ENCODE data around the gene SYT17.

SYT17 gene

DNA sequence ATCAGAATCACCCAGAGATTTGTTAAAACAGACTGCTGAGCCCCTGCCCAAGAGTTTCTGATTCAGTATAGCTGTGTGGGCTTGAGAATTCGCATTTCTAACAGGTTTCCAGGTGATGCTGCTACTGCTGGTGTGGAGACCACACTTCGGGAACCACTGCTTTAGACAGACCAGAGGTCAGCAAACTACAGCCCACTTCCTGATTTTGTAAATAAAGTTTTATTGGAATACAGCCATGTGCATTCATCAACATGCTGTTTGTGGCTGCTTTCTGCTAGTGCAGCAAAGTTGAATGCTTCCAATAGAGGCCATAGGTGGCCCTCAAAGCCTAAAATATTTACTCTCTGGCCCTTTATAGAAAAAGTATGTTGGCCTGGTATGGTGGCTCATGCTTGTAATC is 84.9 kb downstream of the SYT17 start:
- H3K18ac ChIP-seq (ENCODE audit: low read length), result no peak overlapping the region
- DNase-seq (ENCODE audit: low spot score), result no peak
- H4K8ac ChIP-seq (ENCODE audit: low read depth, low read length), result no peak overlapping the region
- no peak overlapping the region for H2AFZ ChIP-seq (ENCODE audit: low read length)
- H3K23ac ChIP-seq (ENCODE audit: low read depth, low read length, poor library complexity), result no peak overlapping the region
- no peaks in the 10 kb centered on the region for H3K36me3 ChIP-seq (replicated peaks in 1 of 2; ENCODE audit: control insufficient read depth in 2 of 2, insufficient read depth in 2 of 2, low read length in 2 of 2)
- no peak overlapping the region for H3K4me3 ChIP-seq (ENCODE audit: low read length in 2 of 2)
- H2BK120ac ChIP-seq (ENCODE audit: low read depth, low read length), result no peak overlapping the region
- H3K9ac ChIP-seq (ENCODE audit: low read depth, low read length, poor library complexity), result no peak overlapping the region
- H3K27ac ChIP-seq (replicated peaks; ENCODE audit: low read length), result no peak overlapping the region
- H2BK12ac ChIP-seq (ENCODE audit: low read length), result no peak overlapping the region
- no CpG with 5 or more reads among the region's 2 CpGs for WGBS, 2 donors (ENCODE audit: extremely low coverage in 2 of 2, insufficient read length in 2 of 2, insufficient replicate concordance in 1 of 2)
- H2BK15ac ChIP-seq (ENCODE audit: low read length), result no peak overlapping the region
- H4K91ac ChIP-seq (ENCODE audit: low read depth, low read length, poor library complexity), result no peak overlapping the region
- no peaks in the 10 kb centered on the region for H3K27me3 ChIP-seq (ENCODE audit: control insufficient read depth in 3 of 3, insufficient read depth in 3 of 3, low read depth in 1 of 3, low read length in 3 of 3)
- H3K14ac ChIP-seq (ENCODE audit: low read length), result no peak overlapping the region
- no peak overlapping the region for H3K4ac ChIP-seq (ENCODE audit: low read length)
- no peak overlapping the region for H2AK5ac ChIP-seq (ENCODE audit: low read depth, low read length)
- H3K4me2 ChIP-seq (ENCODE audit: insufficient read depth, low read length, poor library complexity, severe bottlenecking), result no peak overlapping the region
- peaks cover 0 to 8% of the 10 kb centered on the region in 2 donors for H3K4me1 ChIP-seq (ENCODE audit: control insufficient read depth in 2 of 2, insufficient read depth in 1 of 2, low read depth in 1 of 2, low read length in 2 of 2)
- H3K79me1 ChIP-seq (ENCODE audit: low read depth, low read length), result no peaks in the 10 kb centered on the region
- no peak overlapping the region for H2BK5ac ChIP-seq (ENCODE audit: low read length)
- H3K9me3 ChIP-seq (replicated peaks in 1 of 2; ENCODE audit: control insufficient read depth in 2 of 2, insufficient read depth in 1 of 2, low read depth in 1 of 2, low read length in 2 of 2), result no peaks in the 10 kb centered on the region

DNA sequence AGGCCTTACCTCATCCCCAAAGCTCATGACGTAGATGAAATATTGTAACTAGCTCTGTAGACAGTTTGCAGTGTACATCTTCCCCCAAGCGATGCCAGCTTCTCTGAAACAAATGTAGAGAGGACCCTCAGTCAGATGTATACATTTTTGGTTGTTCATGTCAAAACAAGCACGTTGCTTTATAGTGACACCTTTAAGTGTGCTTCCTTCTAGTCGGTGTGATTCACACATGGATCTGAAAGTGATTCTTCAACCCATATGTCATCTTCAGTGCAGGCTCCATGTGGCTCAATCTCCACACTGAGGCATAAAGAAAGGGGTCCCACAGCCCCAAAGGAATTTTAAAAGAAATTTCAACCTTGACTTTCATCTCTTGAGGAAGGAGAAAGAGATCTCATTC is 86.6 kb downstream of the SYT17 start:
- no peak overlapping the region for H2BK120ac ChIP-seq (ENCODE audit: low read depth, low read length)
- H4K91ac ChIP-seq (ENCODE audit: low read depth, low read length, poor library complexity), result no peak overlapping the region
- H3K79me1 ChIP-seq (ENCODE audit: low read depth, low read length), result no peaks in the 10 kb centered on the region
- H2AFZ ChIP-seq (ENCODE audit: low read length), result no peak overlapping the region
- no CpG with 5 or more reads among the region's 4 CpGs for WGBS, 2 donors (ENCODE audit: extremely low coverage in 2 of 2, insufficient read length in 2 of 2, insufficient replicate concordance in 1 of 2)
- no peak overlapping the region for H2BK15ac ChIP-seq (ENCODE audit: low read length)
- no peak overlapping the region for H3K27ac ChIP-seq (replicated peaks; ENCODE audit: low read length)
- no peak overlapping the region for H4K8ac ChIP-seq (ENCODE audit: low read depth, low read length)
- no peak overlapping the region for H3K18ac ChIP-seq (ENCODE audit: low read length)
- no peak overlapping the region for H3K9ac ChIP-seq (ENCODE audit: low read depth, low read length, poor library complexity)
- no peak overlapping the region for H3K4ac ChIP-seq (ENCODE audit: low read length)
- no peak for DNase-seq (ENCODE audit: low spot score)
- H3K23ac ChIP-seq (ENCODE audit: low read depth, low read length, poor library complexity), result no peak overlapping the region
- no peaks in the 10 kb centered on the region for H3K27me3 ChIP-seq (ENCODE audit: control insufficient read depth in 3 of 3, insufficient read depth in 3 of 3, low read depth in 1 of 3, low read length in 3 of 3)
- peaks cover 0 to 8% of the 10 kb centered on the region in 2 donors for H3K4me1 ChIP-seq (ENCODE audit: control insufficient read depth in 2 of 2, insufficient read depth in 1 of 2, low read depth in 1 of 2, low read length in 2 of 2)
- no peaks in the 10 kb centered on the region for H3K36me3 ChIP-seq (replicated peaks in 1 of 2; ENCODE audit: control insufficient read depth in 2 of 2, insufficient read depth in 2 of 2, low read length in 2 of 2)
- H3K9me3 ChIP-seq (replicated peaks in 1 of 2; ENCODE audit: control insufficient read depth in 2 of 2, insufficient read depth in 1 of 2, low read depth in 1 of 2, low read length in 2 of 2), result no peaks in the 10 kb centered on the region
- no peak overlapping the region for H3K4me2 ChIP-seq (ENCODE audit: insufficient read depth, low read length, poor library complexity, severe bottlenecking)
- H3K4me3 ChIP-seq (ENCODE audit: low read length in 2 of 2), result no peak overlapping the region
- no peak overlapping the region for H3K14ac ChIP-seq (ENCODE audit: low read length)
- H2AK5ac ChIP-seq (ENCODE audit: low read depth, low read length), result no peak overlapping the region
- no peak overlapping the region for H2BK5ac ChIP-seq (ENCODE audit: low read length)
- H2BK12ac ChIP-seq (ENCODE audit: low read length), result no peak overlapping the region

DNA sequence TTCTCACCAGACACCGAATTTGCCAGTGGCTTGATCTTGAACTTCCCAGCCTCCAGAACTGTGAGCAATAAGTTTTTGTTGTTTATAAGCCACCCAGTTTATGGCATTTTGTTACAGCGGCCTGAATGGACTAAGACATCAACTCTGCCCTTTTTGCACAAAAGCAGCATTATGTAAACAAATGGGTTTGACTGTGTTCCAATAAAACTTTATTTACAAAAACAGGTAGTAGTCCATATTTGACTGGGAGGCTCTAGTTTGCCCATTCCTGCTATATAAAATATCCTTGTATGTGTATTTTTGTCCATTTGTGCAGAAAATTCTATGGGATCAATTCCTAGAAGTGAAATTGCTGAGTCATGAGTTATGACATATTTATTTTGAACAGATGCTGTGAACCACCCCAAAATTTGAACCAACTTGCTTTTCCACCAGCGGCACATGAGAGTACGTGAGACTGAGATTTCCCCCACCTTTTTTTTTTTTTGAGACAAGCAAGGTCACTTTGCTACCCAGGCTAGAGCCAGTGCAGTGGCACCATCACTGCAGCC is 96.2 kb downstream of the SYT17 start:
- no peak overlapping the region for H2BK15ac ChIP-seq (ENCODE audit: low read length)
- peaks cover 0 to 8% of the 10 kb centered on the region in 2 donors for H3K9me3 ChIP-seq (replicated peaks in 1 of 2; ENCODE audit: control insufficient read depth in 2 of 2, insufficient read depth in 1 of 2, low read depth in 1 of 2, low read length in 2 of 2)
- no peak overlapping the region for H3K23ac ChIP-seq (ENCODE audit: low read depth, low read length, poor library complexity)
- H3K4me1 ChIP-seq (ENCODE audit: control insufficient read depth in 2 of 2, insufficient read depth in 1 of 2, low read depth in 1 of 2, low read length in 2 of 2), result no peaks in the 10 kb centered on the region
- H3K27me3 ChIP-seq (ENCODE audit: control insufficient read depth in 3 of 3, insufficient read depth in 3 of 3, low read depth in 1 of 3, low read length in 3 of 3), result no peaks in the 10 kb centered on the region
- no peak for DNase-seq (ENCODE audit: low spot score)
- no peak overlapping the region for H3K4me3 ChIP-seq (ENCODE audit: low read length in 2 of 2)
- H3K4ac ChIP-seq (ENCODE audit: low read length), result no peak overlapping the region
- H3K18ac ChIP-seq (ENCODE audit: low read length), result no peak overlapping the region
- no peak overlapping the region for H2BK120ac ChIP-seq (ENCODE audit: low read depth, low read length)
- no peak overlapping the region for H2BK12ac ChIP-seq (ENCODE audit: low read length)
- H3K27ac ChIP-seq (replicated peaks; ENCODE audit: low read length), result no peak overlapping the region
- no peak overlapping the region for H2AK5ac ChIP-seq (ENCODE audit: low read depth, low read length)
- no peak overlapping the region for H2BK5ac ChIP-seq (ENCODE audit: low read length)
- H3K36me3 ChIP-seq (replicated peaks in 1 of 2; ENCODE audit: control insufficient read depth in 2 of 2, insufficient read depth in 2 of 2, low read length in 2 of 2), result peaks cover 0 to 9% of the 10 kb centered on the region in 2 donors
- no peak overlapping the region for H2AFZ ChIP-seq (ENCODE audit: low read length)
- H4K8ac ChIP-seq (ENCODE audit: low read depth, low read length), result no peak overlapping the region
- no peak overlapping the region for H4K91ac ChIP-seq (ENCODE audit: low read depth, low read length, poor library complexity)
- no peak overlapping the region for H3K9ac ChIP-seq (ENCODE audit: low read depth, low read length, poor library complexity)
- no peaks in the 10 kb centered on the region for H3K79me1 ChIP-seq (ENCODE audit: low read depth, low read length)
- H3K4me2 ChIP-seq (ENCODE audit: insufficient read depth, low read length, poor library complexity, severe bottlenecking), result no peak overlapping the region
- no peak overlapping the region for H3K14ac ChIP-seq (ENCODE audit: low read length)
- no CpG with 5 or more reads among the region's 4 CpGs for WGBS, 2 donors (ENCODE audit: extremely low coverage in 2 of 2, insufficient read length in 2 of 2, insufficient replicate concordance in 1 of 2)

DNA sequence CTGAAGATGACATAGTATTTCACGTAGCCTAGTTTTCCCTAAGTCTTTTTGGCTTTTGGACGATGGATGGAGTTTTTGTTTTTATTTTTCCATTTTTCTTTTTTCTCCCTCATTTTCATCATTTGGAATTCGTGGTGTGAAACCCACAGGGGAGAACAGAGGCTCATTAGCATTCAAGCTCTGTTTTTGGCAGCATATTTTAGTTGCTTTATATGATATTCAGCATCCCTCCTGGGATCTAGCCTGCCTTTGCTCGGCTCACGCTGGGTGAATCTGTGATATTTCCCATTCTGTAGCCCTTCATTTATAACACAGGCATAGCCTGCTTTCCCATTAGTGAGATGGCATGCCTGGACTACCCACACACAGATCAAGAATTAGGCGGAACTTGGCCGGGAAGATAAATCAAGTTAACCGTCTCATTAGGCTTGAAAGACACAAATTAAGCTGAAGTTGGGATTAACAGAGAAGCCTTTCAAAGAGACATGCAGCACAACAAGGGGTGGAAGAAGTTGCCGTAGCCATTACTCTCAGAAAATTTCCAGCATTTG is 97.4 kb downstream of the SYT17 start:
- H2BK12ac ChIP-seq (ENCODE audit: low read length), result no peak overlapping the region

More for the DNA sequence above, 97.4 kb downstream of the SYT17 start:
- Histone ChIP-seq H3K4ac (ENCODE audit: low read length) (no peak overlapping the region), H2BK120ac (ENCODE audit: low read depth, low read length) (no peak overlapping the region), H4K8ac (ENCODE audit: low read depth, low read length) (no peak overlapping the region), H3K27ac (replicated peaks; ENCODE audit: low read length) (no peak overlapping the region), H3K23ac (ENCODE audit: low read depth, low read length, poor library complexity) (no peak overlapping the region), H2AK5ac (ENCODE audit: low read depth, low read length) (no peak overlapping the region), H3K9ac (ENCODE audit: low read depth, low read length, poor library complexity) (no peak overlapping the region), H3K14ac (ENCODE audit: low read length) (no peak overlapping the region), H2BK5ac (ENCODE audit: low read length) (no peak overlapping the region), H3K4me3 (ENCODE audit: low read length in 2 of 2) (no peak overlapping the region), H3K27me3 (ENCODE audit: control insufficient read depth in 3 of 3, insufficient read depth in 3 of 3, low read depth in 1 of 3, low read length in 3 of 3) (no peaks in the 10 kb centered on the region), H3K36me3 (replicated peaks in 1 of 2; ENCODE audit: control insufficient read depth in 2 of 2, insufficient read depth in 2 of 2, low read length in 2 of 2) (peaks cover 0 to 9% of the 10 kb centered on the region in 2 donors), H3K79me1 (ENCODE audit: low read depth, low read length) (no peaks in the 10 kb centered on the region), H2BK15ac (ENCODE audit: low read length) (no peak overlapping the region), H2AFZ (ENCODE audit: low read length) (no peak overlapping the region), H3K4me1 (ENCODE audit: control insufficient read depth in 2 of 2, insufficient read depth in 1 of 2, low read depth in 1 of 2, low read length in 2 of 2) (no peaks in the 10 kb centered on the region), H4K91ac (ENCODE audit: low read depth, low read length, poor library complexity) (no peak overlapping the region), H3K18ac (ENCODE audit: low read length) (no peak overlapping the region), H3K4me2 (ENCODE audit: insufficient read depth, low read length, poor library complexity, severe bottlenecking) (no peak overlapping the region), H3K9me3 (replicated peaks in 1 of 2; ENCODE audit: control insufficient read depth in 2 of 2, insufficient read depth in 1 of 2, low read depth in 1 of 2, low read length in 2 of 2) (peaks cover 0 to 8% of the 10 kb centered on the region in 2 donors)
- no CpG with 5 or more reads among the region's 9 CpGs for WGBS, 2 donors (ENCODE audit: extremely low coverage in 2 of 2, insufficient read length in 2 of 2, insufficient replicate concordance in 1 of 2)
- DNase-seq (ENCODE audit: low spot score), result no peak
